HG02678 (cell line): ENCODE results near the gene GALNT2.

Source experiments
- ATAC-seq: cut with Tn5 transposase; IDR thresholded peaks from one replicate; pipeline ENCODE4 v1.9.1; 2021; ENCODE audit warnings: mild to moderate bottlenecking, moderate library complexity; ENCODE audit not compliant: unreplicated experiment

The GALNT2 gene

DNA sequence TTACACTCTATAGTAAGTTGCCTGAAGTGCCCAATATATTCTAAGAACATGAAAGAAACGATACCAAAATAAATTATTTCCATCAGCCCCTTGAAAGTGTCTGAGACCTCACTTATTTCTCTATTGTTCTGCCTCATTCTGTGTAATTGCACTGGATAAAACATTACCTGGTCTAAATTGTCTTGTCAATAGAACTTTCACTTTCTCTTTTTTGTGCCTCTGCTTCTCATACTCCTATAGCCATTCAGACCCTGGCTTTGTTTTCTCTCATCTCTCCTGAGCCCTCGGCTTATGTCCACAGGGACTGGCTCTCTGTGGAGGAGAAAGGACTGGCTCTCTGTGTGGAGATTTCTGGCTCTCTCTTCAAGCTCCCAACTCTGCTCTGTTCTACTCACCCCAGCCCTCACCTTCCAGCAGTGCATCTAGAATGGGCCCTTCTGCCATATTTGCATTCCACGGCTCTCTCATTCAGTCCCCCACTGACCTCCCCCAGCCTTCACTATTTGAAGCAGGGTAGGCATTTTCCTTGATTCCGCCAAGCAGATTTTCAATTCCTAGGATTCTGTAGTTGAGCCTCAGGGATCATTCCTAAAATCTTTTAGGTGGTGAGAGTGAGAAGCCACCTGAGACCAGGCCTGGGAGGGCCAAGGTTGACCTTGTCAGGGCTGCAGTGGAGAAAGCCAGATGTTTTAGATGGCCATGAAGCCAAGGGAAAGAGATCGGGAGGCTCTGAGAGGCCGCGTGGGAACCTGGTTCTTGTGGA is 15.9 kb upstream of the GALNT2 start:
- no peak for ATAC-seq

- no peak for ATAC-seq
Observed at GRCh38 chr1:230052018-230052417, 15.0 kb upstream of the GALNT2 start.

DNA sequence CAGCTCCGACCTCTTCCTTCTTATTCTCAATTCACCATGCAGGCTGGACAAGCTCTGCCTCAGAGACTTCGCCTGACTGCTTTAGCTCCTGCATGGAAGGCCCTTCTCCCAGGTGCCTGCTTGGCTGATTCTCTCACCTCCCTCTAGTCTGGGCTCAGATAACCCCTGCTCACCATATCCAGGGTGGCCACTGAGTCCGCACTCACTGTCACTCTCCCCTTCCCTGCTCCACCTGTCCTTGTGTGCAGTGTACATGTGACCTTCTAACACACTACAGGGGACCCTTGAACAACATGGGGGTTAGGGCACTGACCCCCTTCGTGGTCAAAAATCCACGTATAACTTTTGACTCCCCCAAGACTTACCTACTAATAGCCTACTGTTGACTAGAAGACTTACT is 14.4 kb upstream of the GALNT2 start:
- no peak for ATAC-seq

DNA sequence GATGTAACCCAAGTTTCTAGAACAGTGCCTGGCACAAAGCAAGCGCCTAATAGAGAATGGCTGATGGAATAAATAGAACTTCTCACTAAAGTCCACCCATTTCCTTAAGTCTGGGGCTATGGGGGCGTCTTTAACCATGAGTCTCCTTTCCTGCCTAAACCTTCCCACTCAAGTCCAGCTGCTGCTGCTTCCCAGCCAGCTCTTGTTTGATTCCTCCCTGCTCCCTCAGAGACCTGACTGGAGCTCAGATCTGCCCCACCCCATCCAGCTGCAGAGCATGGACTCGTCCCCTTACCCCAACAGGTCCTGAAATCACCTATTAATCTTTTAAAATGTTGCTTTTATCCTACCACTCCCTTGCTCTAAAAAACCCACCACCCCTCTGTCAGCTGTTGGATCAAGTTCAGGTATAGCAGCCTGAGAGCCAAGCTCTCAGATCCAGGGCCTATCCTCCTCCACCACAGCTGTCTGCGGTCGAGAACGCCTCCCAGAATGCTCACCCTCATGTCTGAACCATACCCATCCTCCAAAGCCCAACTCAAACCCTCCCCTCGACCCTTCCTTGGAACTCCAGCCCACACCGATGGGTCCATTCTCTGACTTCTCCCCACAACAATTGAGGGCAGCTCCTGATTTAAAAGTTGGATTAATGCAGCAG is 12.8 kb upstream of the GALNT2 start:
- no peak for ATAC-seq

DNA sequence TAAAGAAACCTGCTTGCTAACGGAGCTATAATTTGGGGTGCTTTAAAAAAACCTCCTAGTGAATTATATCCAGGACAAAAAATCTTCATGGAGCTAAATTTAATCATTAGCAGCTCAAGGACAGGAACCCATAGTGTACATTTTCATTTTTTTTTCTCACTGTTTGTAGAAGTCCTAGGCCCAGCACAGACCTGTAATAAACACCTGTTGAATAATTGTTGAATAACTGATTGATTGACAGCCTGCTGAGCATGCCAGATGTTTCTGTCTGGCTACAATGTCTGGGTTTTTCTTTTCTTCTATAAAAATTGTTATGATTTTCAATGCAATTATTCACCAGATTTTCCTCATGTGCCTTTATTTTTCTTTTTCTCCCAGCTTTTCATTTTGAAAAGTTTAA is 10.9 kb upstream of the GALNT2 start:
- ATAC-seq, result no peak

DNA sequence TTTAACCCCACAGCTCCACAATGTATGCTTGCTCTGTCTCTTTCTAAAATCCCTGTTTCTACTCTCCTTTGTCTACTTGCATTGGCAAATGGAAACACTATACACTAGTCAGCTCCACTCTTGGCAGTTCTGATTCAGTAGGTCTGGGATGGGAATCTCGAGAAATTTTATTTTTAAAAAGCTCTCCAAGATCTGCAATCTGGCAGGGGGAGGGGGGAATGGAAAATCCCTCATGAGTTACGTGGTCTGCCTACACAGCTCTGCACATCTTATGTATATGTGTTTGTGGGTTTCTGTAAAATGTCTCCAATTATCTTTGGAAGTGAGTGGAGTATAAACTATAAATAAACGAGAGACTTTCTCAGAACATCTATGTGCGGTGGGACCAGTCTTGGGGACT is 9.9 kb upstream of the GALNT2 start:
- no peak for ATAC-seq

- no peak for ATAC-seq
Observed at GRCh38 chr1:230057681-230058565, 9.1 kb upstream of the GALNT2 start.

GRCh38 chr1:230058626-230059025 is 8.4 kb upstream of the GALNT2 start:
- no peak for ATAC-seq

DNA sequence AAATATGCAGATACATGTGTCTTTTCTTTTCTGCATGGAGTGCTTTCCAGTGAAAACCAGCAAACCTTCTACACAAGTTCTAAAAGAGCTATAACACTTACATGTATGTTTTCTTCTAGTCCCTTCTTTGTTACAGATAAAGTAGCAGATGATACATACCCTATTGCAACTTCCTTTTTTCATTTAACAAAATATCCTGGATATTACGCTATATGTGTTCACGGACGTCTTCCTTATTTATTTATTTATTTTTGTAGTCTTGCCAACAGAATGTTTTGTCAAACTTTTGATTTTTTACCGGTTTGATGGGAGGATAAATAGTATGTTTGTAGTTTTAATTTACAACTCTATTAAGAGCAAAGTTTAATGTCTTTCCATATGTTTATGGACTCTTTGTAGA is 5.2 kb upstream of the GALNT2 start:
- no peak for ATAC-seq

GRCh38 chr1:230062521-230062920 is 4.5 kb upstream of the GALNT2 start:
- no peak for ATAC-seq

- no peak for ATAC-seq
Observed at GRCh38 chr1:230064283-230064682, 2.8 kb upstream of the GALNT2 start.

DNA sequence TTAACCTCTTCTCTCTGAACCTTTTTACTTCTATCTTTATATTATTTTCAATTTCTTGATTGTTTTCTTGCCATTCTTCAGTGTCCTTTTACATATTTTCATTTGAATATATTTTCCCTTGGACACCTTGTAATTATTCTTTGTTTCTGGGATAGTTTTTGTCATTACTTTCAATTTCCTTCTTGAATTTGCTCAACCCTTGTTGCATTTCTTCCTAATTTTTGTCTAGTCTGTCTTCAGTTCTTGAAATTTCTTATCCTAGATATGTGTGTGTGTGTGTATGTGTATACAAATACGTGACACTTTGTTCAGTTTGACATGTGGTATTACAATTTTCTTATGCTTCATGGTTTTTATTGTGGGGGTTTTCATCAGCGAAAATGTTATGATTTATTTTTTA is 1.9 kb upstream of the GALNT2 start:
- no peak for ATAC-seq

DNA sequence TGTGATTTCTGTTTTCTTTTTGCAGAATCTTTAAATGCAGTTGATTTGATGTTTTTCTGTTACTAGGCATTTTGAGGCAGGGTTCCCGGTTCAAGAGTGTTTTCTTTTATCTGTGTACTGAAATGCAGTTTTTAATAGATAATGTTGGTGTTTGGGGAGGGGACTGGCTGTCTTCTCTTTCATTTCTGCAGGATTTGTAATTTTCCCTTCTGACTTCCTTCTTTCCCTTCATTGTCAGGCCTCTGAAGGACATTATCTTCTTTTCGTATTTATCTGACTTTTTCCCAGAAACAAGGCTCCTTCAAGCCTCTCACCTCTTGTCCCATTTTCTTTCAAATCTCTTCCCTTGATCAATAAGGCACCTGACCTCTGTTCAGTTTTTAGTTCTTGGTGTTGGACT is 1.5 kb upstream of the GALNT2 start:
- ATAC-seq, result no peak

GRCh38 chr1:230066031-230066430 is 1.0 kb upstream of the GALNT2 start:
- ATAC-seq, result no peak

DNA sequence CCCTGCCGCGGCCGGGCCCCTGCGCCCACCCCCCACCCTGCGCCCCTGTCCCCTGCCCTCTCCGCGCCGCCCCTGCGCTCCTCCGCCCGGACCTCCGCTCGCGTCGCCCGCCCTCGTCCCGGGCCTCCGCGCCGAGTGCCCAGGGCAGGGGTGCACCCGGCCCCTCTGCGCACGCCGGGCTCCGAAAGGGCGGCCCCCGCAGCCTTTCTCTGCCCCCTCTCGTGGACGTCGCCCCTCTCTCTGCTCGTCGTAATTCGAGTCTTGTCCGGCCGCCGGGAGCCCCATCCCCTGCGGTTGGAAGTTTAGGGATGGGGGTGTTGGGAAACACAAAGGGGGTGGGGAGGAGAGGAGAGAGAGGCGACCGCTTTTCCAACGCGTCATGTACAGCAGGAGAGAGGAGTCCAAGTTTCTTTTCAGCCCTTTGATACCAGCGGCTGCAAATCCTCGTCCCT is 407 bp downstream of the GALNT2 start:
- ATAC-seq, result no peak

- no peak for ATAC-seq
Observed at GRCh38 chr1:230067871-230068620, 1.0 kb downstream of the GALNT2 start.

- no peak for ATAC-seq
Observed at GRCh38 chr1:230068621-230068873, 1.5 kb downstream of the GALNT2 start.

- no peak for ATAC-seq
Observed at GRCh38 chr1:230068952-230069684, 2.1 kb downstream of the GALNT2 start.

- ATAC-seq, result no peak
Observed at GRCh38 chr1:230069796-230070195, 2.8 kb downstream of the GALNT2 start.
